K562 (cell line): ENCODE data around the gene LAX1. TPM values are rescaled to one million over a fixed set of nuclear protein-coding genes. Genes with fewer than 3 reads are reported as not detected.

Experiments used
- ATAC-seq: fragments of 200-7000 bp; cut with Tn5 transposase; 3 replicates; pipeline ENCODE4 v1.9.1; 2020; ENCODE audit warnings: moderate library complexity
- BruUV-seq: library from RNA; stranded (reverse); fragments of 400-500 nt; replicated peaks from 2 replicates; lab custom pipeline; 2021; lab: Mats Ljungman, UMichigan
- CTCF ChIA-PET: fragments of 300-600 bp; formaldehyde crosslinking; extraction: SDS; loops from one replicate; lab custom pipeline; 2021; ENCODE audit warnings: low intra/inter-chr PET ratio; lab: Yijun Ruan, JAX
- POLR2A ChIA-PET: fragments of 300-600, 350-650 bp; sonication (Branson Sonifier 250); formaldehyde crosslinking; extraction: SDS; loops from one replicate; lab custom pipeline; 2021; ENCODE audit warnings: antibody characterized with exemption, inconsistent platforms; lab: Yijun Ruan, JAX
- DNase-seq, 4 experiments: peaks; one replicate each; pipeline versions ENCODE4 v3.0.0 to v3.0.0-alpha.2; 2011 to 2018; ENCODE audit warnings: low spot score in 3 of 4, mixed read lengths in 3 of 4; ENCODE audit errors: extremely low read depth in 1 of 4
- FAIRE-seq: peaks from 2 replicates; lab custom pipeline; 2011; peaks lifted over from hg19 to GRCh38; lab: Jason Lieb, UNC
- H2AFZ ChIP-seq: 2 replicates; pipeline ENCODE4 v1.6.0; 2011; ENCODE audit warnings: low read depth, low read length, control low read depth, inconsistent platforms
- H3K27ac ChIP-seq: fragments of 200-600 bp; 3 replicates; pipeline ENCODE4 v1.8.0; 2011; ENCODE audit warnings: low read depth, mild to moderate bottlenecking, control low read depth, inconsistent platforms, low read length, moderate library complexity, mixed read lengths; ENCODE audit errors: extremely low read depth
- H3K27me3 ChIP-seq, 2 experiments: fragments of 300-600 bp in 1 of 2; 2 replicates in 1 of 2; 3 replicates in 1 of 2; pipeline versions ENCODE4 v1.6.0 to v1.8.0; 2011; ENCODE audit warnings: inconsistent platforms in 2 of 2, low read length in 2 of 2, mild to moderate bottlenecking in 1 of 2, mixed read lengths in 1 of 2, moderate library complexity in 1 of 2; ENCODE audit not compliant: control insufficient read depth in 2 of 2, insufficient read depth in 2 of 2
- H3K36me3 ChIP-seq: fragments of 300-600 bp; 3 replicates; pipeline ENCODE4 v1.8.0; 2011; ENCODE audit warnings: mild to moderate bottlenecking, low read length, inconsistent platforms; ENCODE audit not compliant: control insufficient read depth, insufficient read depth
- H3K4me1 ChIP-seq, 2 experiments: fragments of 200-600 bp in 1 of 2; replicated peaks in 1 of 2; 2 replicates in 1 of 2; 3 replicates in 1 of 2; pipeline versions ENCODE4 v1.5.1 to v1.8.0; 2011; ENCODE audit warnings: inconsistent platforms in 2 of 2, low read length in 2 of 2, mild to moderate bottlenecking in 1 of 2, mixed read lengths in 1 of 2, moderate library complexity in 1 of 2; ENCODE audit not compliant: control insufficient read depth in 2 of 2, insufficient read depth in 2 of 2
- H3K4me2 ChIP-seq: 2 replicates; pipeline ENCODE4 v1.6.1; 2011; ENCODE audit warnings: low read length, control low read depth, inconsistent platforms, mixed read lengths; ENCODE audit not compliant: insufficient read depth
- H3K4me3 ChIP-seq: fragments of 200-600 bp; sonication (generic), shearing (Covaris generic); 2 replicates; pipeline ENCODE4 v1.5.1; 2016; ENCODE audit warnings: control low read depth, inconsistent platforms
- H3K79me2 ChIP-seq: fragments of 200-600 bp; 3 replicates; pipeline ENCODE4 v1.8.0; 2011; ENCODE audit warnings: low read length, inconsistent platforms; ENCODE audit not compliant: control insufficient read depth, insufficient read depth
- H3K9ac ChIP-seq, 2 experiments: 2 replicates each; pipeline versions ENCODE4 v1.6.0 to v1.6.1; 2011; ENCODE audit warnings: low read depth in 2 of 2, low read length in 2 of 2, control low read depth in 1 of 2, inconsistent platforms in 1 of 2, mild to moderate bottlenecking in 1 of 2, mixed read lengths in 1 of 2; ENCODE audit not compliant: insufficient read depth in 1 of 2
- H3K9me1 ChIP-seq: one replicate; pipeline ENCODE4 v1.6.0; 2011; ENCODE audit warnings: inconsistent platforms, mild to moderate bottlenecking, low read length, moderate library complexity; ENCODE audit not compliant: control insufficient read depth, insufficient read depth
- H3K9me3 ChIP-seq: replicated peaks from 2 replicates; pipeline ENCODE4 v1.5.1; 2011; ENCODE audit warnings: low read depth, low read length, inconsistent platforms; ENCODE audit not compliant: control insufficient read depth, insufficient read depth
- H4K20me1 ChIP-seq: replicated peaks from 2 replicates; pipeline ENCODE4 v1.6.1; 2011; ENCODE audit warnings: low read length, inconsistent platforms, mixed read lengths; ENCODE audit not compliant: control insufficient read depth, insufficient read depth
- ADNP ChIP-seq: fragments of 200-800 bp; sonication (Bioruptor generic); IDR thresholded peaks from 2 replicates; pipeline ENCODE4 v1.6.1; 2016; ENCODE audit warnings: missing genetic modification characterization, missing compliant biosample characterization
- FOXK1 ChIP-seq: sonication (generic); formaldehyde crosslinking; IDR thresholded peaks from 2 replicates; pipeline ENCODE4 v1.8.0; 2022; ENCODE audit warnings: missing genetic modification reagents, mild to moderate bottlenecking, borderline replicate concordance
- NKRF ChIP-seq: fragments of 450-650 bp; IDR thresholded peaks from 2 replicates; pipeline ENCODE4 v1.6.1; 2016; ENCODE audit warnings: borderline replicate concordance
- SNRNP70 ChIP-seq: fragments of 200-400 bp; formaldehyde crosslinking; optimal IDR thresholded peaks from 2 replicates; pipeline ENCODE3; 2017; ENCODE audit warnings: low read depth, low read length
- ZNF23 ChIP-seq: fragments of 250-450 bp; sonication (Bioruptor Pico); IDR thresholded peaks from 2 replicates; pipeline ENCODE4 v1.4.0; 2020; ENCODE audit warnings: mild to moderate bottlenecking
- ZNF589 ChIP-seq: fragments of 200-800 bp; sonication (Bioruptor generic); IDR thresholded peaks from 2 replicates; pipeline ENCODE4 v1.6.1; 2016; ENCODE audit warnings: low read depth, missing genetic modification characterization, missing compliant biosample characterization
- WGBS: fragments of 100-300 bp; shearing (Covaris generic); methylation state at CpG from one replicate; pipeline ENCODE4 v1.1.6; 2016; ENCODE audit warnings: low coverage, mixed read lengths; ENCODE audit not compliant: insufficient coverage; ENCODE audit errors: missing lambda C conversion rate; 5-methylcytosine and 5-hydroxymethylcytosine counted together
- in situ Hi-C: fragments of 300-500 bp; cut with MboI; formaldehyde crosslinking; loops from 4 replicates; pipeline ENCODE4 v1.15.0; 2018; ENCODE audit warnings: inconsistent platforms, mixed read lengths
- intact Hi-C: fragments of 100-400 bp; cut with micrococcal nuclease; formaldehyde crosslinking; loops from 2 replicates; pipeline ENCODE4 v1.14.2; 2022
- polyA plus RNA-seq, 8 experiments: library from polyadenylated mRNA; depleted of rRNA in 4 of 8; stranded (reverse) in 5 of 8; unstranded in 3 of 8; fragments of >200 nt; fragmentation: Nextera tagmentation in 2 of 8; fragmentation: Illumina TruSeq in 1 of 8; extraction: Ambion mirVana in 2 of 8; extraction: Trizol in 1 of 8; gene quantifications; 2 replicates each; pipeline versions ENCODE4 v1.2.1 to v1.2.3, GENCODE V29; 2011 to 2014; ENCODE audit warnings: inconsistent platforms in 1 of 8, missing spikeins in 1 of 8
- total RNA-seq, 7 experiments: library from RNA; depleted of rRNA in 6 of 7; stranded (reverse); fragments of >200 nt in 6 of 7; fragmentation: Illumina TruSeq in 2 of 7; extraction: Trizol in 2 of 7; gene quantifications; 2 replicates each; pipeline versions ENCODE4 v1.2.1 to v1.2.3, GENCODE V29; 2011 to 2021; ENCODE audit warnings: low replicate concordance in 1 of 7
- TF ChIP-seq, protein P1 (sequence below): fragments of 200-800 bp; sonication (Bioruptor generic); IDR thresholded peaks from 2 replicates; pipeline ENCODE4 v1.6.1; 2017; ENCODE audit warnings: missing genetic modification characterization, missing compliant biosample characterization
- TF ChIP-seq, protein P2 (sequence below): fragments of 450-650 bp; formaldehyde crosslinking; IDR thresholded peaks from 2 replicates; pipeline ENCODE4 v1.4.0; 2020; ENCODE audit warnings: mild to moderate bottlenecking, mixed read lengths

LAX1 gene
- total and polyA plus RNA-seq, 9 of the 15 experiments (the other 6 are each of a cell fraction or from before 2014, with no cell fraction given), result not detected

DNA sequence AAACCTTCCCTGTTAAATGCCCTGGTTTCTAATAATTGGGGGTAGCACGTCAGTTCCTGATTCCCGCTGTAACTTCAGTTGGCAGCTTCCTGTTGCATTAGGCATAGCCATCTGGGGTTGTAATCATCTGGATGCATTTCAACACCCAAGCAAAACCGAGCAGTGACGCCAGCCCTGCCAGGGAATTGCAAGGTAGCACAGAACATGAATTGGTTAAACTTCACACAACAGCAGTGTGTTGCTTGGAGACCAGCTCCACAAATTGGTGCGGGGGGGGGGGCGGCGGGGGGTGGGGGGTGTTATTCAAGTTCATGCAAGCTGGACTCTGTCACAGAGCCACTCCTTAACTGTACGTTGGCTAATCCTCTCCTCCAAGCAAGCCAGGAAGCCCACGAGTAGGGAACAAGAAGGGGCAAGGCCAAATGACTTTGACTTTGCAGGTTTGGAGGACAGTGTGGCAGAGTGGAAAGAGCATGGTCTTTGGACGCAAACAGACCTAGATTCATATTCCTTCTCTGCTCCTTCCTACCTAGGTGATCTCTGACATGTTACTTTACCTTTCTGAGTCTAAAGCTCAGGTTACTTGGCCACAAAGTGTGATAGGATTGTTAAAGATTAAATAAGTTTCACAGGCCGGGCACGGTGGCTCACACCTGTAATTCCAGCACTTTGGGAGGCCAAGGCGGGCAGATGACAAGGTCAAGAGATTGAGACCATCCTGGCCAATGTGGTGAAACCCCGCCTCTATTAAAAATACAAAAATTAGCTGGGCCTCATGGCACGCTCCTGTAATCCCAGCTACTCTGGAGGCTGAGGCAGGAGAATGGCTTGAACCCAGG, 4.7 kb downstream of the LAX1 start (continued):
- TF ChIP-seq, protein P1, sequence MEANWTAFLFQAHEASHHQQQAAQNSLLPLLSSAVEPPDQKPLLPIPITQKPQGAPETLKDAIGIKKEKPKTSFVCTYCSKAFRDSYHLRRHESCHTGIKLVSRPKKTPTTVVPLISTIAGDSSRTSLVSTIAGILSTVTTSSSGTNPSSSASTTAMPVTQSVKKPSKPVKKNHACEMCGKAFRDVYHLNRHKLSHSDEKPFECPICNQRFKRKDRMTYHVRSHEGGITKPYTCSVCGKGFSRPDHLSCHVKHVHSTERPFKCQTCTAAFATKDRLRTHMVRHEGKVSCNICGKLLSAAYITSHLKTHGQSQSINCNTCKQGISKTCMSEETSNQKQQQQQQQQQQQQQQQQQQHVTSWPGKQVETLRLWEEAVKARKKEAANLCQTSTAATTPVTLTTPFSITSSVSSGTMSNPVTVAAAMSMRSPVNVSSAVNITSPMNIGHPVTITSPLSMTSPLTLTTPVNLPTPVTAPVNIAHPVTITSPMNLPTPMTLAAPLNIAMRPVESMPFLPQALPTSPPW (CRISPR knock-in tag), result peak; percentile 95
- TF ChIP-seq, all 486 proteins: peak for 6

DNA sequence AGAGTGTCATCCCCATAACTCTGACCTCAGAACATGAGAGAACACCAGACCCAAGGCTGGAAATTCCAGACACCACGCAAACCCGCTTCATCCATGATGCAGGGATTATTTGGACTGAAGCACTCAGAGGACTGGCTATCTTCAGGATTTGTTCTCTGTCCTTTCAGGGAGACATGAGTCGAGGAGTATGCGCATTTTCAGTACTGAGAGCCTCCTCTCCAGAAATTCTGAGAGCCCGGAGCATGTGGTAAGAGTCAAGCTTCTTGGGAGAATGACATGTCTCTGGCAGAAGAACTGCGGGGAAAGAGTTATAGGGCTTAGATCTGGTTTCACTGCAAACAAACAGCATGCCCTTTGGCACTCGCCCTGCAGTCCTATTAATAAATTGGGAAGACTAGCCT, 6.9 kb downstream of the LAX1 start:
- Histone ChIP-seq H3K9me1 (no peaks in the 10 kb centered on the region), H3K4me2 (no peak overlapping the region), H3K9ac (no peak overlapping the region), H3K4me3 (no peak overlapping the region), H3K36me3 (no peaks in the 10 kb centered on the region), H3K27ac (no peak overlapping the region), H3K79me2 (no peaks in the 10 kb centered on the region), H3K9me3 (no peaks in the 10 kb centered on the region), H4K20me1 (no peaks in the 10 kb centered on the region), H3K4me1 (no peaks in the 10 kb centered on the region; a peak in 1 of 5 replicates), H3K27me3 (peaks cover 37 to 41% of the 10 kb centered on the region in 2 experiments)
- intact Hi-C loops, result loop anchor here (10.0 kb wide), 1 partner anchor 147 kb away; the partner anchor contains the start of gene ATP2B4
- 0% methylated on average over 7 of the region's 7 CpGs for WGBS
- ATAC-seq (no peak), DNase-seq (no peak), FAIRE-seq (peak; percentile 19)
- ChIA-PET POLR2A (interaction anchor here (0.9 kb wide), 1 partner anchor 12 kb away, joined by 3 read pairs; no protein-coding TSS in a partner anchor), CTCF (no interaction called here)
- in situ Hi-C loops, result no loop called here
- no peak for TF ChIP-seq FOXK1 (CRISPR knock-in tag)
- TF ChIP-seq NKRF, result no peak
- no peak for TF ChIP-seq ZNF589 (CRISPR knock-in tag)
- TF ChIP-seq, protein P2, sequence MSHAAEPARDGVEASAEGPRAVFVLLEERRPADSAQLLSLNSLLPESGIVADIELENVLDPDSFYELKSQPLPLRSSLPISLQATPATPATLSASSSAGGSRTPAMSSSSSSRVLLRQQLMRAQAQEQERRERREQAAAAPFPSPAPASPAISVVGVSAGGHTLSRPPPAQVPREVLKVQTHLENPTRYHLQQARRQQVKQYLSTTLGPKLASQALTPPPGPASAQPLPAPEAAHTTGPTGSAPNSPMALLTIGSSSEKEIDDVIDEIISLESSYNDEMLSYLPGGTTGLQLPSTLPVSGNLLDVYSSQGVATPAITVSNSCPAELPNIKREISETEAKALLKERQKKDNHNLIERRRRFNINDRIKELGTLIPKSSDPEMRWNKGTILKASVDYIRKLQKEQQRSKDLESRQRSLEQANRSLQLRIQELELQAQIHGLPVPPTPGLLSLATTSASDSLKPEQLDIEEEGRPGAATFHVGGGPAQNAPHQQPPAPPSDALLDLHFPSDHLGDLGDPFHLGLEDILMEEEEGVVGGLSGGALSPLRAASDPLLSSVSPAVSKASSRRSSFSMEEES (CRISPR knock-in tag), result no peak
- no peak for TF ChIP-seq ZNF23 (CRISPR knock-in tag)
- TF ChIP-seq ADNP, result no peak
- TF ChIP-seq SNRNP70, result no peak
- TF ChIP-seq, all 486 proteins: peak for 0
- BruUV-seq, result no TSS peak
- no peak overlapping the region for H2AFZ ChIP-seq
